ENCODE results near the gene NUCB2.
"Not testable (repeated sequence)": the region's sequence is repeated elsewhere in the genome, so short reads cannot be mapped to it uniquely, and the experiment has no call there.

NUCB2 gene

DNA sequence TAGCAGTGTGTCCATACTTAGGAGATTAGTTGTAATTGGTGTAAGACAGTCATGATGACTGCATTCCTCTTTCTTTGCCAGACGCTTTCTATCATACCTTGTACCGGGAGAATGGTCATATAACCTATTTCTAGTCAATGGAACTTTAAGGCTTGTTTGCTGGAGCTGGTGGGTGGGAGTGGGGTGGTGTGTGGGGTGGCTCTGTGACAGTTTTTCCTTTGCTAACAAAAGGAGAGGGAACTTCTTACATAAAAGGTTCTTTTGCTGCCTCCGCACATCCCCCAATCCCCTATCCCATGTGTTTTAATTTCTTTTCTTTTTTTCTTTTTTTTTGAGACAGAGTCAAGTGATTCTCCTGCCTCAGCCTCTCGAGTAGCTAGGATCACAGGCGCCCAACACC, 9.8 kb upstream of the NUCB2 start:
- DNase-seq, result peak in 40 of 42 donors; percentile 18 to 82 (median 52)
- intact Hi-C loops (cut with DNase I), result no loop called here

DNA sequence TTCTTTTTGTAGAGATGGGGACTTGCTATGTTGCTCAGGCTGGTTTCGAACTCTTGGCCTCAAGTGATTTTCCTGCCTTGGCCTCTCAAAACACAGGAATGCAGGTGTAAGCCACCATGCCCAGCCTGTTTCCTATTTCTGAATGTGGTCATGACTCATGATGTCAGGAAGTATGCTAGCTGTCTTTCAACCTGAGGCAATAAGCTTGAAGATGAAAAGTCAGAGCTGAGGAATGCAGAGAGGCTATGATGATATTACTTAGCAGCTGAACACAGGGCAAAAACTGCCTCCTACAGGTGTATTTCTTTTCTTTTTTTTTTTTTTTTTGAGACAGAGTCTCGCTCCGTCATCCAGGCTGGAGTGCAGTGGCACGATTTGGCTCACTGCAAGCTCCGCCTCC, 9.0 kb upstream of the NUCB2 start:
- DNase-seq, result peak in 4 of 42 donors; percentile 19 to 47 (median 29)
- intact Hi-C loops (cut with DNase I), result no loop called here

DNA sequence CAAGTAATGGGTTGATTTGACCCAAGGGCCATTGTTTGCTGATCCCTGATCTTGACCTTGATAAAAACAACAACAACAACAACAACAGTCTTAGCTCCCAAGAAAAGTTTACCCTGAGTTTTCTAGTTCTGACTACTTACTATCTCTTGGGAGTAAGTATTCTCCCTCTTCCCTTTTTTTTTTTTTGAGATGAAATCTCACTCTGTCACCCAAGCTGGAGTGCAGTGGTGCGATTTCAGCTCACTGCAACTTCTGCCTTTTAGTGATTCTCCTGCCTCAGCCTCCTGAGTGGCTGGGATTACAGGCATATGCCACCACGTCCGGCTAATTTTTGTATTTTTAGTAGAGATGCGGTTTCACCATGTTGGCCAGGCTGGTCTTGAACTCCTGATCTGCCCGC, 8.0 kb upstream of the NUCB2 start:
- intact Hi-C loops (cut with DNase I), result not testable (repeated sequence)

DNA sequence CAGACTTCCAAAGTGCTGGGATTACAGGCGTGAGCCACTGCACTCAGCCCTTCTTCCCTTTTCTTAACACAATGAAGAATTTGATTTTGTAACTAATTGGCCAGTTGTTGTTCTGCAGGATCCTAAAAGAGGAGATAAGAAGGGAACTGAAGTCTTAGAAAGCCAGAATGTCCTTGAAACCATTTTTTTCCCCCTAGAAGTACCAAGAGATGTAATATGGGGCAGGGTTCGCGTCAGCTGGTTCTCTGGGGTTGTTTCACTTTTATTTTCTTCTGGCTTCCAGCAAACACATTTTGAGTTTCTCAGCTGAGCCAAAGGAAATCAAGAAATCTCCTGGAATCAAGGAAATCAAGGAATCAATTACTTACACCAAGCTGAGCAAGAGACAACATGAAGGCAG, 7.6 kb upstream of the NUCB2 start:
- intact Hi-C loops (cut with DNase I), result no loop called here
- DNase-seq, result no peak

More for the DNA sequence above, 8.0 kb upstream of the NUCB2 start:
- DNase-seq, result not testable (repeated sequence)

DNA sequence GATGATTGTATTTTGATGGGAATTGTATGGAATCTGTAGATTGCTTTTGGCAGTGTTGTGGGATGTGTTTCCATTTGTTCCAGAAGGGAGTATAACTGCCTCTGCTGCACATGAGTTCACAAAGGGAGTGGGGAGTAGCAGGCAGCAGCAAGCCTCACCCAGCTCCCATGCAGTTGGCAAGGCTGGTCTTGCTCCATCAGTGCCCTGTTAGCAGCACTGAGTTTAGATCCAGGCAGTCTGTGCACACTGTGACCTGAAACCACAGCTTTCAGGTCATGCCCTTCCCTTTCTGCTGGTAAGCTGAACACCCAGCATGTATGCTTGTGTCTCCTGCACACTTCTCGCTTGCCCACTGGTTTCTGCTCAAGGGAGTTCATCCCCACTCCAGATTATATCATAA, 3.7 kb upstream of the NUCB2 start:
- intact Hi-C loops (cut with DNase I), result no loop called here

DNA sequence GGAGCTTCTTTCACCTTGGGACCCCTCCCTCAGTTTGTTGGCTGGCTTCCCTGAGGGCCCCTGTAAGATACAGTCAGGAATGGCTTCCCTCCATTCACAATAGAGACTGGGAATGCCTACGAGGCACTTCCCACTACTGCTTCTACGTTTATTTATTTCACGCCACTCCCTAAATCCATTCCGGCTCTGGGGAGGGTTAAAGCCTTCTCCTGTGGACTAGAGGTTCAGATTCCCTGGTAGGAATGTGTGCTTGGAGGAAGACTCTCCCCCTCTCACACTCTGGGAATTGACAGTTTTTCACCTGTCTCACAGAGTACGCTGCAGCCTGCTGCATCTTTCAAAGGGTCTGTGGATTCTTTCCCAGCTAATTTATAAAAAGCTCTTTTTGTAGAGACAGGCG, 3.3 kb upstream of the NUCB2 start:
- intact Hi-C loops (cut with DNase I), result no loop called here
- peak in 2 of 42 donors; percentile 15 to 41 for DNase-seq

More for the DNA sequence above, 3.7 kb upstream of the NUCB2 start:
- peak in 1 of 42 donors; percentile 21 for DNase-seq

DNA sequence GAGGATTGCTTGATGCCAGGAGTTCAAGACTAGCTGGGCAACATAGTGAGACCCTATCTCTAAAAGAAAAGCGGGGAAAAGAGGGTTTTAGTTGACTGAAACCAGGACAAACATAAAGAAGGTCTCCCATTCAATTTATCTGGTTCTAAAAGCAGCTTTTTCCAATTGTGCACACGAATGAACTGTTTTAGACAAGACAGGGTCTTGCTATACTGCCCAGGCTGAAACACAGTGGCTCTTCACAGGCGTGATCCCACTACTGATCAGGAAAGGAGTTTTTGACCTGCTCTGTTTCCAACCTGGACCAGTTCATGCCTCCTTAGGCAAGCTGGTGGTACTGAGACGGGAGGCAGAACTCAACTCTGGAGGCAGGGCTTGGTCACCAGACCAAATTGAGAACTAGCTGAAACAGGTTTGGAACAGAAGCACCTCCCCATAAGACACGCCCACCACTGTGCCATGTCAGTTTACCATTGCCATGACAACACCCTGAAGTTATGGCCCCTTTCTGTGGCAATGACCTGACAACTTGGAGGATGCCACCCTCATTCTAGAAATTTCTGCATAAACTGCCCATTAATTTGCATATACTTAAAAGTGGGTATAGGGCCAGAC, 2.8 kb upstream of the NUCB2 start:
- intact Hi-C loops (cut with DNase I), result no loop called here
- DNase-seq, result no peak

- intact Hi-C loops (cut with DNase I), result no loop called here
- no peak for DNase-seq
Observed at GRCh38 chr11:17275400-17276235, 921 bp upstream of the NUCB2 start.

- peak in 3 of 42 donors; percentile 15 to 43 (median 23) for DNase-seq
- intact Hi-C loops (cut with DNase I), result no loop called here
Observed at GRCh38 chr11:17277024-17277584, 565 bp downstream of the NUCB2 start.

- no peak for DNase-seq
- intact Hi-C loops (cut with DNase I), result no loop called here
Observed at GRCh38 chr11:17280494-17281127, 4.1 kb downstream of the NUCB2 start.

- intact Hi-C loops (cut with DNase I), result no loop called here
- no peak for DNase-seq
Observed at GRCh38 chr11:17286332-17286731, 9.8 kb downstream of the NUCB2 start.

GRCh38 chr11:17287058-17287457, 10.5 kb downstream of the NUCB2 start:
- no peak for DNase-seq
- intact Hi-C loops (cut with DNase I), result no loop called here

GRCh38 chr11:17291710-17292109, 15.2 kb downstream of the NUCB2 start:
- DNase-seq, result no peak
- intact Hi-C loops (cut with DNase I), result no loop called here

DNA sequence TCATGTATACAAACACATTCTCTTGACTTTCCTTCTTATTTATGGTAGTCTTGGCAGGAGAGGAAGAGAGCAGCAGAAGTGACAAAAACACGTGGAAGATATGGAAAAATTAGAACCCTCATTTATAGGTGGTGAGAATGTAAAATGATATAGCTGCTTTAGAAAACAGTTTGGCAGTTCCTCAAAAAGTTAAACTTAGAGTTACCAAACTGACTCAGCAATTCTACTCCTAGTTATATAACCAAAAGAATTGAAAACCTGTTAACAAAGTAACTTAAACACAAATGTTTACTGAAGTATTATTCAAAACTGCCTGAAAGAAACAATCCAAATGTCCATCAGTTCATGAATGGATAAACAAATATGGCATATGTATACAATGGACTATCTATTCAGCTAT, 16.8 kb downstream of the NUCB2 start:
- no peak for DNase-seq
- intact Hi-C loops (cut with DNase I), result no loop called here

- intact Hi-C loops (cut with DNase I), result no loop called here
- no peak for DNase-seq
Observed at GRCh38 chr11:17294033-17294432, 17.5 kb downstream of the NUCB2 start.

DNA sequence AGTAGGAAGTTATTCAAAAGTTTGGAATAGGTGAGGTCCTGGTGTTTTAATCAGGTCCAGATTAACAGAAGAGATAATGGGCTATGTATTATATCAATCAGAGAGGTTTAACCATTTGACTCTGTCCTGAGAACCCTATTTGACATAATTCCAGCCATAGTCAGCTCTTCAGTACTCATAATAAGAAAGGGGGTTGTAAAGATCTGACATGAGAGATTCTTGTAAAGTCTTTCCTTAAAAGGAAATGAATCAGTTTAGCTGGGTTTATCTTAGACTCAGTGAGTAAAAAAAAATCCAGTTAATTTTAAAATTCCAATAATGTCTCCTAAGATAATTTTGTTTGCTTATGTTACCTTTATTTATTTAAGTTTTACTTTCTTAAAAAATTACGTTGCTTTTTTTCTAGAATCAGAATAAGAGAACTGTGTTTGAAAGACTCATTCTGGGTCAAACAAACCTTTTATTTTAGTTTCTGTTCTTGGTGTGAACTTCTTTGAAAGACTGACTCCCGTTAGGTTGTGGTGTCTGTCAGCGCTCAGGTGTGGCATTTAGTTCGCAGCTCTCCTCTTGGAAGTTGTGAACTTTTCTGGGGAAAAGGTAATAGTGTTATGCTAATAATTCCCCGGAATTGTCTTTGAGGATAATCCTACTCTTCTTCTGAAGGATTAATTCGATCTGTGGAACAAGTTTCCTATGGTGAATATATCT, 20.5 kb downstream of the NUCB2 start:
- no peak for DNase-seq
- intact Hi-C loops (cut with DNase I), result no loop called here

- DNase-seq, result peak in 2 of 42 donors; percentile 11 to 17
- intact Hi-C loops (cut with DNase I), result no loop called here
Observed at GRCh38 chr11:17298302-17298701, 21.8 kb downstream of the NUCB2 start.

GRCh38 chr11:17300372-17300771, 23.8 kb downstream of the NUCB2 start:
- DNase-seq, result no peak
- intact Hi-C loops (cut with DNase I), result no loop called here
